IMR-90 (cell line): ENCODE data around the gene CHST10. TPM values are rescaled to one million over a fixed set of nuclear protein-coding genes. Genes with fewer than 3 reads are reported as not detected.

Experiments
- ATAC-seq: fragments of 200-7000 bp; cut with Tn5 transposase; 2 replicates; pipeline ENCODE4 v1.9.1; 2020; ENCODE audit warnings: low read depth, mild to moderate bottlenecking, moderate library complexity
- BruUV-seq: library from RNA; stranded (reverse); fragments of 400-500 nt; replicated peaks from 2 replicates; lab custom pipeline; 2021; lab: Mats Ljungman, UMichigan
- CTCF ChIA-PET: fragments of 300-600 bp; formaldehyde crosslinking; extraction: SDS; loops from one replicate; lab custom pipeline; 2021; ENCODE audit warnings: antibody characterized with exemption; lab: Yijun Ruan, JAX
- POLR2A ChIA-PET: fragments of 300-600 bp; sonication (Branson Sonifier 250); formaldehyde crosslinking; loops from one replicate; lab custom pipeline; 2022; ENCODE audit warnings: antibody characterized with exemption; ENCODE audit not compliant: unreplicated experiment; lab: Charles Lee
- DNase-seq: peaks from one replicate; pipeline ENCODE4 v3.0.0; 2013
- H2AFZ ChIP-seq: replicated peaks from 2 replicates; pipeline ENCODE3; 2013; ENCODE audit warnings: low read length, mild to moderate bottlenecking; ENCODE audit not compliant: poor library complexity
- H2AK5ac ChIP-seq: 2 replicates; pipeline ENCODE4 v1.6.1; 2013; ENCODE audit warnings: low read depth, low read length, inconsistent platforms
- H2AK9ac ChIP-seq: replicated peaks from 2 replicates; pipeline ENCODE3; 2013; ENCODE audit warnings: mild to moderate bottlenecking, low read depth, low read length, moderate library complexity; ENCODE audit not compliant: poor library complexity
- H2BK120ac ChIP-seq: 2 replicates; pipeline ENCODE4 v1.6.1; 2013; ENCODE audit warnings: low read depth, low read length, inconsistent platforms
- H2BK15ac ChIP-seq: 3 replicates; pipeline ENCODE4 v1.6.1; 2013; ENCODE audit warnings: low read depth, low read length, inconsistent platforms
- H2BK20ac ChIP-seq: 2 replicates; pipeline ENCODE4 v1.6.1; 2013; ENCODE audit warnings: low read depth, mild to moderate bottlenecking, inconsistent platforms, low read length, moderate library complexity
- H2BK5ac ChIP-seq: 2 replicates; pipeline ENCODE4 v1.6.1; 2013; ENCODE audit warnings: mild to moderate bottlenecking, low read depth, low read length, inconsistent platforms; ENCODE audit not compliant: poor library complexity, severe bottlenecking
- H3K14ac ChIP-seq: replicated peaks from 2 replicates; pipeline ENCODE4 v1.6.1; 2013; ENCODE audit warnings: low read depth, low read length, inconsistent platforms
- H3K18ac ChIP-seq: 2 replicates; pipeline ENCODE4 v1.6.1; 2013; ENCODE audit warnings: low read depth, low read length, control low read depth
- H3K23ac ChIP-seq: 2 replicates; pipeline ENCODE4 v1.6.1; 2013; ENCODE audit warnings: low read depth, low read length, inconsistent platforms
- H3K27ac ChIP-seq: 2 replicates; pipeline ENCODE4 v1.5.1; 2013; ENCODE audit warnings: mild to moderate bottlenecking, control low read depth, low read length; ENCODE audit not compliant: insufficient read depth
- H3K27me3 ChIP-seq: 2 replicates; pipeline ENCODE4 v1.6.1; 2013; ENCODE audit warnings: low read length; ENCODE audit not compliant: control insufficient read depth, insufficient read depth
- H3K36me3 ChIP-seq: 2 replicates; pipeline ENCODE4 v1.6.1; 2013; ENCODE audit warnings: low read length, mixed read lengths; ENCODE audit not compliant: control insufficient read depth, insufficient read depth
- H3K4ac ChIP-seq: 2 replicates; pipeline ENCODE4 v1.6.1; 2013; ENCODE audit warnings: low read depth, low read length, inconsistent platforms
- H3K4me1 ChIP-seq: 2 replicates; pipeline ENCODE4 v1.6.1; 2013; ENCODE audit warnings: low read length, mixed read lengths; ENCODE audit not compliant: control insufficient read depth, insufficient read depth
- H3K4me2 ChIP-seq: 2 replicates; pipeline ENCODE4 v1.6.1; 2013; ENCODE audit warnings: low read depth, mild to moderate bottlenecking, control low read depth, low read length, moderate library complexity
- H3K4me3 ChIP-seq: 2 replicates; pipeline ENCODE4 v1.5.1; 2013; ENCODE audit warnings: low read depth, mild to moderate bottlenecking, control low read depth, low read length, moderate library complexity; ENCODE audit not compliant: insufficient read depth
- H3K56ac ChIP-seq: 2 replicates; pipeline ENCODE4 v1.6.1; 2013; ENCODE audit warnings: low read length, inconsistent platforms; ENCODE audit not compliant: insufficient read depth; ENCODE audit errors: extremely low read depth
- H3K79me1 ChIP-seq, 2 experiments: 2 replicates each; pipeline ENCODE4 v1.6.1; 2013; ENCODE audit warnings: low read length in 2 of 2, inconsistent platforms in 1 of 2, low read depth in 1 of 2
- H3K9ac ChIP-seq: 2 replicates; pipeline ENCODE4 v1.6.1; 2013; ENCODE audit warnings: low read depth, low read length, control low read depth
- H3K9me1 ChIP-seq: 2 replicates; pipeline ENCODE4 v1.6.1; 2013; ENCODE audit warnings: low read length, inconsistent platforms; ENCODE audit not compliant: insufficient read depth
- H3K9me3 ChIP-seq: 2 replicates; pipeline ENCODE4 v1.6.1; 2013; ENCODE audit warnings: low read length; ENCODE audit not compliant: control insufficient read depth, insufficient read depth
- H4K20me1 ChIP-seq: 2 replicates; pipeline ENCODE4 v1.6.1; 2013; ENCODE audit warnings: low read length, inconsistent platforms; ENCODE audit not compliant: insufficient read depth
- H4K5ac ChIP-seq: 2 replicates; pipeline ENCODE4 v1.6.1; 2013; ENCODE audit warnings: mild to moderate bottlenecking, low read depth, low read length, control low read depth
- H4K8ac ChIP-seq, 2 experiments: 2 replicates each; pipeline ENCODE4 v1.6.1; 2013; ENCODE audit warnings: low read depth in 2 of 2, low read length in 2 of 2, control low read depth in 1 of 2, inconsistent platforms in 1 of 2
- H4K91ac ChIP-seq: 2 replicates; pipeline ENCODE4 v1.6.1; 2013; ENCODE audit warnings: low read depth, low read length, inconsistent platforms; ENCODE audit not compliant: insufficient read depth
- CEBPB ChIP-seq: IDR thresholded peaks from 2 replicates; pipeline ENCODE4 v1.6.1; 2012; ENCODE audit warnings: low read depth, low read length, improper control_type of control experiment
- CHD1 ChIP-seq: IDR thresholded peaks from 2 replicates; pipeline ENCODE4 v1.6.1; 2012; ENCODE audit warnings: low read depth, low read length, improper control_type of control experiment
- CTCF ChIP-seq: conservative IDR thresholded peaks from 2 replicates; pipeline ENCODE4 v1.5.1; 2012; ENCODE audit warnings: mild to moderate bottlenecking, low read depth, low read length, improper control_type of control experiment
- ELK1 ChIP-seq: fragments of 150-350 bp; IDR thresholded peaks from 2 replicates; pipeline ENCODE4 v1.6.1; 2016; ENCODE audit warnings: low read depth, mild to moderate bottlenecking, low read length, moderate library complexity, borderline replicate concordance
- FOS ChIP-seq: fragments of 150-350 bp; IDR thresholded peaks from 2 replicates; pipeline ENCODE4 v1.6.1; 2016; ENCODE audit warnings: low read depth, low read length
- MAZ ChIP-seq: IDR thresholded peaks from 2 replicates; pipeline ENCODE4 v1.6.1; 2012; ENCODE audit warnings: low read depth, mild to moderate bottlenecking, low read length, improper control_type of control experiment, moderate library complexity, borderline replicate concordance
- MXI1 ChIP-seq: IDR thresholded peaks from 2 replicates; pipeline ENCODE4 v1.6.1; 2012; ENCODE audit warnings: low read depth, mild to moderate bottlenecking, low read length, moderate library complexity, borderline replicate concordance
- NFE2L2 ChIP-seq: fragments of 150-350 bp; IDR thresholded peaks from 2 replicates; pipeline ENCODE4 v1.6.1; 2016; ENCODE audit warnings: low read depth, mild to moderate bottlenecking, low read length
- POLR2A ChIP-seq: IDR thresholded peaks from 2 replicates; pipeline ENCODE4 v1.6.1; 2012; ENCODE audit warnings: mild to moderate bottlenecking, low read depth, low read length
- RCOR1 ChIP-seq: IDR thresholded peaks from 2 replicates; pipeline ENCODE4 v1.6.1; 2012; ENCODE audit warnings: mild to moderate bottlenecking, low read length, improper control_type of control experiment; ENCODE audit not compliant: insufficient replicate concordance
- RFX5 ChIP-seq: IDR thresholded peaks from 2 replicates; pipeline ENCODE4 v1.8.0; 2012; ENCODE audit warnings: low read depth, mild to moderate bottlenecking, low read length, moderate library complexity
- SMC3 ChIP-seq: fragments of 150-350 bp; IDR thresholded peaks from 2 replicates; pipeline ENCODE4 v1.6.1; 2016; ENCODE audit warnings: low read depth, mild to moderate bottlenecking, antibody characterized with exemption, low read length, moderate library complexity
- WGBS, 2 experiments: methylation state at CpG; one replicate each; pipeline versions ENCODE4 v1.1.5 to v1.1.7; 2013; ENCODE audit warnings: missing lambda C conversion rate in 2 of 2; ENCODE audit not compliant: insufficient read length in 1 of 2; ENCODE audit errors: extremely low coverage in 2 of 2; 5-methylcytosine and 5-hydroxymethylcytosine counted together
- dilution Hi-C: fragments of 300-500 bp; cut with HindIII; formaldehyde crosslinking; loops from one replicate; pipeline ENCODE4 v1.14.3; 2018; ENCODE audit warnings: low sequenced_read_pairs; ENCODE audit not compliant: unreplicated experiment
- in situ Hi-C: fragments of 300-500 bp; cut with MboI; formaldehyde crosslinking; loops from 3 replicates; pipeline ENCODE4 v1.14.3; 2019; ENCODE audit warnings: low sequenced_read_pairs, inconsistent platforms, mixed read lengths
- intact Hi-C: fragments of 100-400 bp; cut with micrococcal nuclease; formaldehyde crosslinking; loops from 2 replicates; pipeline ENCODE4 v1.10.0; 2022
- polyA plus RNA-seq, 3 experiments: library from polyadenylated mRNA; depleted of rRNA; stranded (reverse); fragments of >200 nt; gene quantifications; 2 replicates each; pipeline ENCODE4 v1.2.3, GENCODE V29; 2012; ENCODE audit warnings: low replicate concordance in 1 of 3
- total RNA-seq: library from RNA; depleted of rRNA; stranded (reverse); fragments of >200 nt; gene quantifications from 2 replicates; pipeline ENCODE4 v1.2.3, GENCODE V29; 2012

CHST10 gene
- total and polyA plus RNA-seq, 2 of the 4 experiments (the other 2 are of a cell fraction), result 6.9 to 8.6 TPM

- DNase-seq (no peak), ATAC-seq (no peak)
- intact Hi-C loops (loop anchor here (10.0 kb wide), 1 partner anchor 560 kb away; no protein-coding TSS in a partner anchor), in situ Hi-C loops (no loop called here), dilution Hi-C loops (no loop called here)
- H2BK20ac ChIP-seq, result no peak overlapping the region
- no peak overlapping the region for H3K56ac ChIP-seq
- no peak overlapping the region for H4K8ac ChIP-seq
- ChIA-PET CTCF (interaction anchor here (0.6 kb wide), 1 partner anchor 837 kb away, joined by 3 read pairs; no protein-coding TSS in a partner anchor), POLR2A (no interaction called here)
- H3K9ac ChIP-seq, result no peak overlapping the region
- H2AFZ ChIP-seq, result no peak overlapping the region
- no peak overlapping the region for H2AK9ac ChIP-seq
- no peaks in the 10 kb centered on the region for H3K9me1 ChIP-seq
- H2AK5ac ChIP-seq, result no peak overlapping the region
- 36% methylated on average over 4 of the region's 4 CpGs; no CpG with 5 or more reads in 1 of the 2 experiments for WGBS, 2 experiments
- no peak overlapping the region for H3K4me3 ChIP-seq
- H3K18ac ChIP-seq, result no peak overlapping the region
- H3K79me1 ChIP-seq, result no peaks in the 10 kb centered on the region
- H3K14ac ChIP-seq, result no peak overlapping the region
- no peak overlapping the region for H2BK5ac ChIP-seq
- no peaks in the 10 kb centered on the region for H4K20me1 ChIP-seq
- H3K4me1 ChIP-seq, result no peaks in the 10 kb centered on the region
- H4K5ac ChIP-seq, result no peak overlapping the region
- H3K36me3 ChIP-seq, result no peaks in the 10 kb centered on the region
- H4K91ac ChIP-seq, result no peak overlapping the region
- no peak overlapping the region for H2BK15ac ChIP-seq
- H3K4ac ChIP-seq, result no peak overlapping the region
- no peak overlapping the region for H3K4me2 ChIP-seq
- no peak overlapping the region for H3K27ac ChIP-seq
- no peak overlapping the region for H3K23ac ChIP-seq
- H3K9me3 ChIP-seq, result no peaks in the 10 kb centered on the region
- peaks cover 22% of the 10 kb centered on the region for H3K27me3 ChIP-seq
- H2BK120ac ChIP-seq, result no peak overlapping the region
- TF ChIP-seq POLR2A, result no peak
- TF ChIP-seq NFE2L2, result no peak
- no peak for TF ChIP-seq MXI1
- no peak for TF ChIP-seq CHD1
- no peak for TF ChIP-seq CEBPB
- TF ChIP-seq RFX5, result no peak
- no peak for TF ChIP-seq ELK1
- TF ChIP-seq MAZ, result no peak
- TF ChIP-seq CTCF, result no peak
- no peak for TF ChIP-seq SMC3
- no peak for TF ChIP-seq FOS
- no peak for TF ChIP-seq RCOR1
- BruUV-seq, result no TSS peak
Observed at GRCh38 chr2:100425107-100425506, 7.6 kb upstream of the CHST10 start.
